22Rv1 (cell line): Measurements from ENCODE around the gene GPI.
A peak's percentile ranks its signal among the peaks of the same experiment; 100 is the strongest.
"Not testable (repeated sequence)": the region's sequence is repeated elsewhere in the genome, so short reads cannot be mapped to it uniquely, and the experiment has no call there.

Experiments used
- H3K27ac ChIP-seq: fragments of 450-650 bp; 2 replicates; pipeline ENCODE4 v1.5.1; 2017
- ZFX ChIP-seq: fragments of 450-650 bp; IDR thresholded peaks from 2 replicates; pipeline ENCODE4 v1.6.1; 2017; ENCODE audit warnings: antibody characterized with exemption, borderline replicate concordance
- TF ChIP-seq, protein P1 (sequence below): fragments of 450-650 bp; IDR thresholded peaks from 2 replicates; pipeline ENCODE4 v1.5.1; 2017; ENCODE audit warnings: mild to moderate bottlenecking

The GPI gene

DNA sequence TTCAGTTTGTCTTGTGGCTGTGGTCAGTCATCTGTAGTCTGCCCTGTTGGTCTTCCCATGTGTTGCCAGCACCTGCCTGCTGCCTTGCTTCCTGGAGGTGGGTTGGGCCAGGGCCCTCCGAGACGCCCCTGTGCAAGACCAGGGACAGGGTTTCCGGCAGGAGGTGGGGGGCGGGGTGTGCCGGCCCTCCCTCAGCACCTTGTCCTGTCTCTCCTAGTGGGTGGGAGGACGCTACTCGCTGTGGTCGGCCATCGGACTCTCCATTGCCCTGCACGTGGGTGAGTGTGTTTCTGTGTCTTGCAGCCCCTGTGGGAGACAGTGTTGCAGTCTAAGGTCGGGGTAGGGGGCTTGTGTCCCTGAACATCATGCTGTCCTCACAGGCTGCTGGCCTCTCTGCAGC is 28.0 kb downstream of the GPI start:
- TF ChIP-seq, protein P1, sequence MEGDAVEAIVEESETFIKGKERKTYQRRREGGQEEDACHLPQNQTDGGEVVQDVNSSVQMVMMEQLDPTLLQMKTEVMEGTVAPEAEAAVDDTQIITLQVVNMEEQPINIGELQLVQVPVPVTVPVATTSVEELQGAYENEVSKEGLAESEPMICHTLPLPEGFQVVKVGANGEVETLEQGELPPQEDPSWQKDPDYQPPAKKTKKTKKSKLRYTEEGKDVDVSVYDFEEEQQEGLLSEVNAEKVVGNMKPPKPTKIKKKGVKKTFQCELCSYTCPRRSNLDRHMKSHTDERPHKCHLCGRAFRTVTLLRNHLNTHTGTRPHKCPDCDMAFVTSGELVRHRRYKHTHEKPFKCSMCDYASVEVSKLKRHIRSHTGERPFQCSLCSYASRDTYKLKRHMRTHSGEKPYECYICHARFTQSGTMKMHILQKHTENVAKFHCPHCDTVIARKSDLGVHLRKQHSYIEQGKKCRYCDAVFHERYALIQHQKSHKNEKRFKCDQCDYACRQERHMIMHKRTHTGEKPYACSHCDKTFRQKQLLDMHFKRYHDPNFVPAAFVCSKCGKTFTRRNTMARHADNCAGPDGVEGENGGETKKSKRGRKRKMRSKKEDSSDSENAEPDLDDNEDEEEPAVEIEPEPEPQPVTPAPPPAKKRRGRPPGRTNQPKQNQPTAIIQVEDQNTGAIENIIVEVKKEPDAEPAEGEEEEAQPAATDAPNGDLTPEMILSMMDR, result no peak
- no peak for TF ChIP-seq ZFX

GRCh38 chr19:34393629-34394028 is 28.6 kb downstream of the GPI start:
- H3K27ac ChIP-seq, result no peak overlapping the region
- TF ChIP-seq, protein P1, result no peak
- TF ChIP-seq ZFX, result no peak

More for the DNA sequence above, 28.0 kb downstream of the GPI start:
- H3K27ac ChIP-seq, result no peak overlapping the region

DNA sequence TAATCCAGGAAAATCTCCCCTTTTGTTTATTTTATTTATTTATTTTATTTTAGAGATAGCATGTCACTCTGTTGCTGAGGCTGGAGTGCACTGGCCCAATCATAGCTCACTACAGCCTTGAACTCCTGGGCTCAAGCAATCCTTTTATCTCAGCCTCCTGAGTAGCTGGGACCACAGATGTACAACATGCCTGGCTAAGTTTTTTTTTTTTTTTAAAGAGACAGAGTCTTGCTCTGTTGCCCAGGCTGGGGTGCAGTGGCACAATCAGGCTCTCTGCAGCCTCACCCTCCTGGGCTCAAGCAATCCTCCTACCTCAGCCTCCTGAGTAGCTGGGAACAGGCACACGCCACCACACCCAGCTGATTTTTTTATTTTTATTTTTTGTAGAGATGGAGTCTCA is 32.9 kb downstream of the GPI start:
- no peak for TF ChIP-seq ZFX
- TF ChIP-seq, protein P1, result no peak
- no peak overlapping the region for H3K27ac ChIP-seq

DNA sequence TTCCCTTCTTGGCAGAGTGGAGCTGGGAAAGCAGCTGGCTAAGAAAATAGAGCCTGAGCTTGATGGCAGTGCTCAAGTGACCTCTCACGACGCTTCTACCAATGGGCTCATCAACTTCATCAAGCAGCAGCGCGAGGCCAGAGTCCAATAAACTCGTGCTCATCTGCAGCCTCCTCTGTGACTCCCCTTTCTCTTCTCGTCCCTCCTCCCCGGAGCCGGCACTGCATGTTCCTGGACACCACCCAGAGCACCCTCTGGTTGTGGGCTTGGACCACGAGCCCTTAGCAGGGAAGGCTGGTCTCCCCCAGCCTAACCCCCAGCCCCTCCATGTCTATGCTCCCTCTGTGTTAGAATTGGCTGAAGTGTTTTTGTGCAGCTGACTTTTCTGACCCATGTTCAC is 34.9 kb downstream of the GPI start:
- TF ChIP-seq, protein P1, result no peak
- no peak for TF ChIP-seq ZFX
- no peak overlapping the region for H3K27ac ChIP-seq

DNA sequence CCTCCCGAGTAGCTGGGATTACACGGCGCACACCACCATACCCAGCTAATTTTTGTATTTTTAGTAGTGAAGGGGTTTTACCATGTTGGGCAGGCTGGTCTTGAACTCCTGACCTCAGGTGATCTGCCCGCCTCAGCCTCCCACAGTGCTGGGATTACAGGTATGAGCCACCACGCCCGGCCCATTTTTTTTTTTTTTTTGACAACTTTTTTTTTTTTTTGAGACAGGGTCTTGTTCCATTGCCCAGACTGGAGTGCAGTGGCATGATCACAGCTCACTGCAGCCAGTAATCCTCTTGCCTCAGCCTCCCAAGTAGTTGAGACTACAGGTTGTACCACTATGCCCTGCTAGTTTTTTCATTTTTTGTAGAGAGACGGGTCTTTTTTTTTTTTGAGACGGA is 35.8 kb downstream of the GPI start:
- not testable (repeated sequence) for H3K27ac ChIP-seq

- peak overlapping the region; percentile 76 for H3K27ac ChIP-seq
- TF ChIP-seq ZFX, result no peak
- TF ChIP-seq, protein P1, result no peak
Observed at GRCh38 chr19:34402074-34402600, 37.1 kb downstream of the GPI start.

DNA sequence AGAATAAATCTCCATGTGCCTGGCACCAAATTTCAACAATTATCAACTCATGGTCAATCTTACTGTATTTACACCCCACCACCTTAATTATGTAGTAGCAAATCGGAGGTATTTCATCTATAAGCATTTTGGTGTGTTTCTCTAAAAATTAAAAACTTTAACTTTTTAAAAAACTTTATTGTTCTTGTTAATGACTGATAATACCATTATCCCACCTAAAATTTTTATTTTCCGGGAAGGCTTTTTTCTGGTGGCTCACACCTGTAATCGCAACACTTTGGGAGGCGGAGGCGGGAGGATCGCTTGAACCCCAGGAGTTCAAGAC is 38.8 kb downstream of the GPI start:
- TF ChIP-seq, protein P1, result no peak
- no peak for TF ChIP-seq ZFX
- H3K27ac ChIP-seq, result peak overlapping the region; percentile 76
